A673 (cell line): ENCODE results near the gene ATRIP.

Experiments
- CTCF ChIP-seq: fragments of 300-800, 200-600 bp; sonication (generic); conservative IDR thresholded peaks from 2 replicates; pipeline ENCODE4 v1.5.1; 2017; ENCODE audit warnings: low read depth, mild to moderate bottlenecking, antibody characterized with exemption, low read length, moderate library complexity, mixed read lengths
- EZH2 ChIP-seq: fragments of 200-600 bp; sonication (generic); IDR thresholded peaks from 2 replicates; pipeline ENCODE4 v1.6.1; 2017; ENCODE audit warnings: borderline replicate concordance, low read depth, mild to moderate bottlenecking, mixed read lengths, antibody characterized with exemption, low read length; ENCODE audit not compliant: poor library complexity, severe bottlenecking

GRCh38 chr3:48404440-48405342, 41.8 kb upstream of the ATRIP start:
- TF ChIP-seq CTCF (no peak), EZH2 (no peak)
